Measurements from ENCODE around the gene AATF. TPM values are rescaled to one million over a fixed set of nuclear protein-coding genes. Genes with fewer than 3 reads are reported as not detected.

Gene AATF
- total RNA-seq, 1 experiment from 2014 or later: 85.2 TPM

- no peak overlapping the region for H3K4me3 Mint-ChIP-seq (ENCODE audit: unreplicated experiment)
- H3K36me3 Mint-ChIP-seq (ENCODE audit: insufficient read depth, unreplicated experiment): no peaks in the 10 kb centered on the region
- no peak overlapping the region for H3K27ac Mint-ChIP-seq (ENCODE audit: low read depth, unreplicated experiment)
- no peaks in the 10 kb centered on the region for H3K4me1 Mint-ChIP-seq (ENCODE audit: insufficient read depth, unreplicated experiment)
- no TSS peak for BruUV-seq (replicated peaks)
- no peak for TF ChIP-seq CTCF (IDR thresholded peaks at IDR 0.05; ENCODE audit: unreplicated experiment)
- no peak for DNase-seq (ENCODE audit: unreplicated experiment)
- intact Hi-C loops (cut with micrococcal nuclease): no loop called here
- ChIA-PET CTCF (interaction anchor here (0.6 kb wide), 1 partner anchor 23 kb away, joined by 3 read pairs; no protein-coding TSS in a partner anchor), POLR2A (no interaction called here)
- H3K27me3 Mint-ChIP-seq (ENCODE audit: insufficient read depth, unreplicated experiment): no peaks in the 10 kb centered on the region
- H3K9me3 Mint-ChIP-seq (ENCODE audit: unreplicated experiment): no peaks in the 10 kb centered on the region
These were observed 47.2 kb upstream of the AATF start for GRCh38 chr17:36901506-36901905.

- H3K4me3 Mint-ChIP-seq (ENCODE audit: unreplicated experiment): no peak overlapping the region
- intact Hi-C loops (cut with micrococcal nuclease): no loop called here
- no peak for DNase-seq (ENCODE audit: unreplicated experiment)
- H3K9me3 Mint-ChIP-seq (ENCODE audit: unreplicated experiment): no peaks in the 10 kb centered on the region
- no peaks in the 10 kb centered on the region for H3K36me3 Mint-ChIP-seq (ENCODE audit: insufficient read depth, unreplicated experiment)
- ChIA-PET POLR2A (interaction anchor here (0.6 kb wide), 1 partner anchor 23 kb away, joined by 3 read pairs; no protein-coding TSS in a partner anchor), CTCF (no interaction called here)
- no peak for TF ChIP-seq CTCF (IDR thresholded peaks at IDR 0.05; ENCODE audit: unreplicated experiment)
- H3K4me1 Mint-ChIP-seq (ENCODE audit: insufficient read depth, unreplicated experiment): no peaks in the 10 kb centered on the region
- H3K27me3 Mint-ChIP-seq (ENCODE audit: insufficient read depth, unreplicated experiment): peaks cover 13% of the 10 kb centered on the region
- no TSS peak for BruUV-seq (replicated peaks)
- H3K27ac Mint-ChIP-seq (ENCODE audit: low read depth, unreplicated experiment): no peak overlapping the region
These were observed 41.3 kb upstream of the AATF start for GRCh38 chr17:36907407-36907806.

- DNase-seq (ENCODE audit: unreplicated experiment): no peak
- no peaks in the 10 kb centered on the region for H3K36me3 Mint-ChIP-seq (ENCODE audit: insufficient read depth, unreplicated experiment)
- no TSS peak for BruUV-seq (replicated peaks)
- peaks cover 13% of the 10 kb centered on the region for H3K27me3 Mint-ChIP-seq (ENCODE audit: insufficient read depth, unreplicated experiment)
- intact Hi-C loops (cut with micrococcal nuclease): no loop called here
- no peak overlapping the region for H3K4me3 Mint-ChIP-seq (ENCODE audit: unreplicated experiment)
- ChIA-PET CTCF (no interaction called here), POLR2A (no interaction called here)
- no peak for TF ChIP-seq CTCF (IDR thresholded peaks at IDR 0.05; ENCODE audit: unreplicated experiment)
- no peaks in the 10 kb centered on the region for H3K9me3 Mint-ChIP-seq (ENCODE audit: unreplicated experiment)
- H3K4me1 Mint-ChIP-seq (ENCODE audit: insufficient read depth, unreplicated experiment): no peaks in the 10 kb centered on the region
- no peak overlapping the region for H3K27ac Mint-ChIP-seq (ENCODE audit: low read depth, unreplicated experiment)
These were observed 38.2 kb upstream of the AATF start for GRCh38 chr17:36910513-36910912.

DNA sequence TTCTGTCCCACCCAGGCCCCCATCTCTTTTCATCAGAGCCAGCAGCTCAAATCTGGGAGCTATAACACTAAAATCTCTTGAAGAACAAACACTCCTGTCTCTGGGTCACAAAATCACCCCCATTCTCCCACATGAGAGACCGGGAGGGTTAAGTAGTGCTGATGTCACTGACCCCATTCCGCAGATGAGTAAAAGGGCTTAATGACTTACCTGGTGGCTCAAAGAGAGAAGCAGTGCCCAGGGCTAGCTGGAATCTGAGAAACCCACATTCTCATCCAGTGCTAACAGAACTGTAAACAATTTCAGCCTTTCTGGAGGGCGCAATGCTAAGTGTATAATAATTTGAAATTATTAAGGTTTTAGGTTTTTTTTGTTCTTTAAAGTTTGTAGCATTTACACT, 37.8 kb upstream of the AATF start:
- Mint-ChIP-seq H3K27me3 (ENCODE audit: insufficient read depth, unreplicated experiment) (peaks cover 13% of the 10 kb centered on the region), H3K27ac (ENCODE audit: low read depth, unreplicated experiment) (no peak overlapping the region), H3K4me3 (ENCODE audit: unreplicated experiment) (no peak overlapping the region), H3K36me3 (ENCODE audit: insufficient read depth, unreplicated experiment) (no peaks in the 10 kb centered on the region), H3K4me1 (ENCODE audit: insufficient read depth, unreplicated experiment) (no peaks in the 10 kb centered on the region), H3K9me3 (ENCODE audit: unreplicated experiment) (no peaks in the 10 kb centered on the region)
- no peak for DNase-seq (ENCODE audit: unreplicated experiment)
- intact Hi-C loops (cut with micrococcal nuclease): no loop called here
- ChIA-PET CTCF (no interaction called here), POLR2A (no interaction called here)
- TF ChIP-seq CTCF (IDR thresholded peaks at IDR 0.05; ENCODE audit: unreplicated experiment): no peak
- no TSS peak for BruUV-seq (replicated peaks)
